SU-DHL-6 (cell line): Measurements from ENCODE around the gene POLD3.

ENCODE experiments used
- H2AFZ ChIP-seq: fragments of 200-600 bp; sonication (generic); 2 replicates; pipeline ENCODE4 v1.6.1; 2014; ENCODE audit warnings: low read depth, mild to moderate bottlenecking, moderate library complexity, mixed read lengths, antibody characterized with exemption, low read length; ENCODE audit not compliant: severe bottlenecking
- H3F3A ChIP-seq: fragments of 200-600 bp; shearing (Covaris generic); 2 replicates; pipeline ENCODE4 v1.6.0; 2016; ENCODE audit warnings: antibody characterized with exemption, mild to moderate bottlenecking; ENCODE audit not compliant: insufficient read depth
- H3K27ac ChIP-seq: fragments of 200-600 bp; sonication (generic); 2 replicates; pipeline ENCODE4 v1.5.1; 2016; ENCODE audit warnings: low read depth, mild to moderate bottlenecking, low read length, moderate library complexity, mixed read lengths
- H3K27me3 ChIP-seq: fragments of 200-600 bp; sonication (generic), shearing (Covaris generic); 2 replicates; pipeline ENCODE4 v1.6.0; 2014; ENCODE audit warnings: mild to moderate bottlenecking, low read length
- H3K36me3 ChIP-seq: fragments of 200-600 bp; sonication (generic); 2 replicates; pipeline ENCODE4 v1.6.1; 2014; ENCODE audit warnings: mild to moderate bottlenecking, low read length, mixed read lengths
- H3K4me2 ChIP-seq: fragments of 300-600, 200-600 bp; shearing (Covaris generic), sonication (generic); 2 replicates; pipeline ENCODE4 v1.6.0; 2014; ENCODE audit warnings: low read length, low read depth, mild to moderate bottlenecking; ENCODE audit not compliant: poor library complexity, severe bottlenecking
- H3K4me3 ChIP-seq: fragments of 200-600 bp; sonication (generic); 2 replicates; pipeline ENCODE4 v1.5.1; 2014; ENCODE audit warnings: antibody characterized with exemption, low read length, mild to moderate bottlenecking, mixed read lengths; ENCODE audit not compliant: insufficient read depth, poor library complexity, severe bottlenecking
- H3K79me2 ChIP-seq: fragments of 200-600 bp; sonication (generic); 2 replicates; pipeline ENCODE4 v1.6.1; 2014; ENCODE audit warnings: mild to moderate bottlenecking, low read length, moderate library complexity; ENCODE audit not compliant: insufficient read depth
- H3K9ac ChIP-seq: fragments of 200-600 bp; sonication (generic); 2 replicates; pipeline ENCODE4 v1.7.0; 2014; ENCODE audit warnings: mild to moderate bottlenecking, low read length
- H3K9me2 ChIP-seq: fragments of 200-600 bp; sonication (generic); replicated peaks from 2 replicates; pipeline ENCODE4 v1.6.1; 2014; ENCODE audit warnings: low read length; ENCODE audit not compliant: insufficient read depth
- H3K9me3 ChIP-seq: fragments of 200-600 bp; sonication (generic); 2 replicates; pipeline ENCODE4 v1.6.1; 2014; ENCODE audit warnings: low read length, mixed read lengths; ENCODE audit not compliant: insufficient read depth
- H4K20me1 ChIP-seq: fragments of 200-600 bp; sonication (generic); 2 replicates; pipeline ENCODE4 v1.6.1; 2014; ENCODE audit warnings: low read depth, mild to moderate bottlenecking, antibody characterized with exemption, low read length, moderate library complexity, mixed read lengths
- EZH2phosphoT487 ChIP-seq: fragments of 200-600 bp; sonication (generic), shearing (Covaris generic); conservative IDR thresholded peaks from 2 replicates; pipeline ENCODE4 v1.6.1; 2018; ENCODE audit warnings: mild to moderate bottlenecking, antibody characterized with exemption, low read length, moderate library complexity, mixed read lengths
- TF ChIP-seq, protein P1 (sequence below): fragments of 200-600 bp; sonication (generic); IDR thresholded peaks from one replicate; pipeline ENCODE4 v1.5.1; 2017; ENCODE audit warnings: antibody characterized with exemption, mild to moderate bottlenecking, low read length, moderate library complexity; ENCODE audit not compliant: insufficient read depth, poor library complexity, severe bottlenecking

Gene POLD3

DNA sequence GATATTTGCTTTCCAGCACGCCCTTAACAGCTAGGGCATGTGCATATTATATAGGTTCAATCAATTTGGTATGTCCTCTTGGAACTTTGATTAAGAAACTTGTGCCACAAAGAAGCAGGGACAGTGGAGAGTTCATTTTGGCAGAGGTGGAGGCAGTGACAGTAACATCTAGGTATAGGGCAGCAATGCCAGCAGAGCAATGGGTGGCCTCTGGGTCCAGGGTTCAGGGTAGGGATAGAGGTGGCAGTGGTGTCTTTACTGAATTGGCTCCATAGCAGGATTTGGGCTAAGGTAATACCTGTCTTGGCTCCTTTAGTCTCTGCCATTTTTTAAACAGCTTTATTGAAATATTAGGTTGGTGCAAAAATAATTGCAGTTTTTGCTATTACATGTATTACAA, 24.4 kb upstream of the POLD3 start:
- no peaks in the 10 kb centered on the region for H3K79me2 ChIP-seq
- no peak overlapping the region for H3K4me3 ChIP-seq
- H4K20me1 ChIP-seq = no peaks in the 10 kb centered on the region
- TF ChIP-seq, protein P1, sequence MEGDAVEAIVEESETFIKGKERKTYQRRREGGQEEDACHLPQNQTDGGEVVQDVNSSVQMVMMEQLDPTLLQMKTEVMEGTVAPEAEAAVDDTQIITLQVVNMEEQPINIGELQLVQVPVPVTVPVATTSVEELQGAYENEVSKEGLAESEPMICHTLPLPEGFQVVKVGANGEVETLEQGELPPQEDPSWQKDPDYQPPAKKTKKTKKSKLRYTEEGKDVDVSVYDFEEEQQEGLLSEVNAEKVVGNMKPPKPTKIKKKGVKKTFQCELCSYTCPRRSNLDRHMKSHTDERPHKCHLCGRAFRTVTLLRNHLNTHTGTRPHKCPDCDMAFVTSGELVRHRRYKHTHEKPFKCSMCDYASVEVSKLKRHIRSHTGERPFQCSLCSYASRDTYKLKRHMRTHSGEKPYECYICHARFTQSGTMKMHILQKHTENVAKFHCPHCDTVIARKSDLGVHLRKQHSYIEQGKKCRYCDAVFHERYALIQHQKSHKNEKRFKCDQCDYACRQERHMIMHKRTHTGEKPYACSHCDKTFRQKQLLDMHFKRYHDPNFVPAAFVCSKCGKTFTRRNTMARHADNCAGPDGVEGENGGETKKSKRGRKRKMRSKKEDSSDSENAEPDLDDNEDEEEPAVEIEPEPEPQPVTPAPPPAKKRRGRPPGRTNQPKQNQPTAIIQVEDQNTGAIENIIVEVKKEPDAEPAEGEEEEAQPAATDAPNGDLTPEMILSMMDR = no peak
- no peak for TF ChIP-seq EZH2phosphoT487
- H3K27ac ChIP-seq = no peak overlapping the region
- no peak overlapping the region for H3K4me2 ChIP-seq
- H3K27me3 ChIP-seq = no peaks in the 10 kb centered on the region
- H2AFZ ChIP-seq = no peak overlapping the region
- H3K9ac ChIP-seq = no peak overlapping the region
- no peaks in the 10 kb centered on the region for H3K9me3 ChIP-seq
- no peaks in the 10 kb centered on the region for H3K36me3 ChIP-seq
- H3F3A ChIP-seq = no peaks in the 10 kb centered on the region
- no peaks in the 10 kb centered on the region for H3K9me2 ChIP-seq

DNA sequence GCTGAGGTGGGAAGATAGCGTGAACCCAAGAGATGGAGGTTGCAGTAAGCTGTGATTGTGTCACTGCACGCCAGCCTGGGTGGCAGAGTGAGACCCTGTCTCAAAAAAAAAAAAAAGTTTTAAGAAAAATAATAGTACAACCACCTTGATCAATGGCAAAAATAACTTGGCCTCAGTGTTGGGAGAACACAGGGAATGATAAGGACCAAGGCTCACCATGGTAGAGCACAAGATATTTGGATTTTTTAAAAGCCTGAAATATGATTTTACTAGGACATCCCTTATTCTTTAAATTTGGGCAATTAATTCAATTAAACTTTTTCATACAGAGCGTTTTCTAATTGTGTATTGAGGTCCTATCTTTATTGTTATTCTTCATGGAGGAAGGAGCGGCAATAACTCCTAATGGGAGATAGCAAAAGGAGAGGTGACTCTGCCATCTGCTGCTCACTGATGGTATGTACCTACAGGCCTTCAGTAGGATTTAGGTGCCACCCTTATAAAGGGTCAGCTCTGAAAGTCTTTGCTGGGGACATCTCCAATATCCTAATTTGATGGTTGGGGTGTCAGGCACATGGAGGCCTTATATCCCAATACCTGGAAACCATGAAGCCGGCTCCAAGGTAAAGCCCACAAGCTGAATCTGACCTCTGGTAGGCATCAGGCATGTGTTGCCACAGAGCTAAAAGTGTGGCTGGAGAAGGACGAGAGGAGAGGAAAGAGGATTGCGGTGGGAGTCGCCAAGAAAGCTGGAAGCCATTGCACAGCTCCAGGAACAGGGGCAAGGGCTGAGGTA, 21.9 kb upstream of the POLD3 start:
- H4K20me1 ChIP-seq = no peaks in the 10 kb centered on the region
- no peaks in the 10 kb centered on the region for H3F3A ChIP-seq
- no peak overlapping the region for H3K27ac ChIP-seq
- H3K9ac ChIP-seq = no peak overlapping the region
- no peaks in the 10 kb centered on the region for H3K36me3 ChIP-seq
- H3K27me3 ChIP-seq = no peaks in the 10 kb centered on the region
- H3K9me2 ChIP-seq = no peaks in the 10 kb centered on the region
- no peak overlapping the region for H3K4me2 ChIP-seq
- no peaks in the 10 kb centered on the region for H3K9me3 ChIP-seq
- TF ChIP-seq, protein P1 = peak; percentile 69
- no peak for TF ChIP-seq EZH2phosphoT487
- H3K4me3 ChIP-seq = no peak overlapping the region
- no peak overlapping the region for H2AFZ ChIP-seq
- H3K79me2 ChIP-seq = no peaks in the 10 kb centered on the region

- Histone ChIP-seq H3K4me2 (no peak overlapping the region), H3K9me3 (no peaks in the 10 kb centered on the region), H3K79me2 (no peaks in the 10 kb centered on the region), H3K4me3 (no peak overlapping the region), H3F3A (no peaks in the 10 kb centered on the region), H3K9me2 (no peaks in the 10 kb centered on the region), H4K20me1 (no peaks in the 10 kb centered on the region), H3K27ac (no peak overlapping the region), H2AFZ (no peak overlapping the region), H3K27me3 (no peaks in the 10 kb centered on the region), H3K36me3 (no peaks in the 10 kb centered on the region), H3K9ac (no peak overlapping the region)
- no peak for TF ChIP-seq EZH2phosphoT487
- TF ChIP-seq, protein P1 = no peak
Measured at GRCh38 chr11:74571062-74571399, 21.4 kb upstream of the POLD3 start.
